Measurements from ENCODE around the gene ACTR1B.

Gene ACTR1B

DNA sequence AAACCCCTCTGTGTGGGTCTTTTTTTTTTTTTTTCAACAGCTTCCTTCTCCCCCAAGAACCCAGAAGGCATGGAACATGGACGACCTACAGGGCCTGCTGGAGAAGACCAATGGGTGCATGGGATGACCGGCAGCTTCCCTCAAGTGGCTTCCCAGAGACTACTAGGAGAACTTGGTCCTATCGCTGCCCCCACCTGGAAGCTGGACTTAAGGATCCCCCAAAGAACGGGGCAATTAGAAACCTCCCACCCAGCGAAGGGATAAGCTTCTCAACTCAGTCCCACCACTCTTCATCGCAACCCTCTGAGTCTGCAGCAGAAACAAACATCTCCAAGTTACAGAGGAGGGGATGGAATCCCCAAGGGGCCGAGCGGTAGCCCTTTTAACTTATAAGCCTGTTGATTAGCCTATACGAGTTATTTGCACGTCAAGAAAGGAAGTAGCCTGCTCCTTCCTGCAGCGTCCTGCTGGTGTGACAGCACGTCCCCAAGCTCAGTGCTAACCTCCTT is 1.4 kb downstream of the ACTR1B start:
- Histone ChIP-seq H2AFZ (ENCODE audit: low read length) (0 out of 2 replicates have a peak overlapping the region, but pooled peaks have one; percentile 26), H3F3A (ENCODE audit: low read depth) (no peaks in the 10 kb centered on the region)
- TF ChIP-seq EZH2phosphoT487 (IDR thresholded peaks at IDR 0.05; ENCODE audit: borderline replicate concordance): no peak
- TF ChIP-seq, protein P1, sequence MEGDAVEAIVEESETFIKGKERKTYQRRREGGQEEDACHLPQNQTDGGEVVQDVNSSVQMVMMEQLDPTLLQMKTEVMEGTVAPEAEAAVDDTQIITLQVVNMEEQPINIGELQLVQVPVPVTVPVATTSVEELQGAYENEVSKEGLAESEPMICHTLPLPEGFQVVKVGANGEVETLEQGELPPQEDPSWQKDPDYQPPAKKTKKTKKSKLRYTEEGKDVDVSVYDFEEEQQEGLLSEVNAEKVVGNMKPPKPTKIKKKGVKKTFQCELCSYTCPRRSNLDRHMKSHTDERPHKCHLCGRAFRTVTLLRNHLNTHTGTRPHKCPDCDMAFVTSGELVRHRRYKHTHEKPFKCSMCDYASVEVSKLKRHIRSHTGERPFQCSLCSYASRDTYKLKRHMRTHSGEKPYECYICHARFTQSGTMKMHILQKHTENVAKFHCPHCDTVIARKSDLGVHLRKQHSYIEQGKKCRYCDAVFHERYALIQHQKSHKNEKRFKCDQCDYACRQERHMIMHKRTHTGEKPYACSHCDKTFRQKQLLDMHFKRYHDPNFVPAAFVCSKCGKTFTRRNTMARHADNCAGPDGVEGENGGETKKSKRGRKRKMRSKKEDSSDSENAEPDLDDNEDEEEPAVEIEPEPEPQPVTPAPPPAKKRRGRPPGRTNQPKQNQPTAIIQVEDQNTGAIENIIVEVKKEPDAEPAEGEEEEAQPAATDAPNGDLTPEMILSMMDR (conservative IDR thresholded peaks at IDR 0.05; ENCODE audit: low read length): no peak

DNA sequence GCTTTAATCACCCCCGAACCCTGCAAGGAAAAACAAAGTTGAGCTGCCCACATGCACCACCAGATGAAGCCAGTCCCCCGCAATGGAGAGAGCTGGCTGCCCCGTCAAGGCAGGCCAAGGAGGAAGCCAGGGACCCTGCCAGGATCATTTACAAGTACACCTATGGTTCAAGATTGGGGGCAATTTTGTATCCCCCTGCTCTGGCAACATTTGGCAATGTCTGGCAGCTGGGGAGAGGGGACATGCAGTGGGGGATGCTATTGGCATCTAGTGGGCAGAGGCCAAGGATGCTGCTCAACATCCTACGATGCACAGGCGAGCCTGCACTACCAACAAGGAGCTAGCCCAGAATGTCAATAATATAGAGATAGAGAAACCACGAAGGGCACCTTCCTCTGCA is 1.9 kb downstream of the ACTR1B start:
- no peak for TF ChIP-seq EZH2phosphoT487 (IDR thresholded peaks at IDR 0.05; ENCODE audit: borderline replicate concordance)
- TF ChIP-seq, protein P1 (conservative IDR thresholded peaks at IDR 0.05; ENCODE audit: low read length): no peak
- peak overlapping the region; percentile 91 for H3K4me2 ChIP-seq (ENCODE audit: low read depth, low read length, poor library complexity, severe bottlenecking)
- H4K20me1 ChIP-seq (ENCODE audit: insufficient read depth, low read length, poor library complexity, severe bottlenecking): peaks cover 18% of the 10 kb centered on the region
- H2AFZ ChIP-seq (ENCODE audit: low read length): no peak overlapping the region
- peak overlapping the region; percentile 89 for H3K4me3 ChIP-seq (ENCODE audit: low read length, poor library complexity, severe bottlenecking)
- H3K9me2 ChIP-seq (replicated peaks; ENCODE audit: low read depth, low read length): no peaks in the 10 kb centered on the region
- no peaks in the 10 kb centered on the region for H3K27me3 ChIP-seq (ENCODE audit: insufficient read depth, low read length, poor library complexity, severe bottlenecking)
- peak overlapping the region; percentile 84 for H3K9ac ChIP-seq (ENCODE audit: low read depth, low read length, poor library complexity, severe bottlenecking)
- H3K9me3 ChIP-seq (ENCODE audit: insufficient read depth, low read depth, low read length): no peaks in the 10 kb centered on the region
- peaks cover 46% of the 10 kb centered on the region for H3K79me2 ChIP-seq (ENCODE audit: insufficient read depth, low read length)
- H3K36me3 ChIP-seq (ENCODE audit: insufficient read depth, low read length): peaks cover 14% of the 10 kb centered on the region; the same call in 1 of the 2 replicates
- peaks cover 31% of the 10 kb centered on the region for H3K4me1 ChIP-seq (ENCODE audit: insufficient read depth, low read length, poor library complexity, severe bottlenecking)
- no peaks in the 10 kb centered on the region for H3F3A ChIP-seq (ENCODE audit: low read depth)

More for the DNA sequence above, 1.4 kb downstream of the ACTR1B start:
- Histone ChIP-seq H3K4me3 (ENCODE audit: low read length, poor library complexity, severe bottlenecking) (peak overlapping the region; percentile 89), H3K9me3 (ENCODE audit: insufficient read depth, low read depth, low read length) (no peaks in the 10 kb centered on the region), H4K20me1 (ENCODE audit: insufficient read depth, low read length, poor library complexity, severe bottlenecking) (peaks cover 18% of the 10 kb centered on the region), H3K4me2 (ENCODE audit: low read depth, low read length, poor library complexity, severe bottlenecking) (peak overlapping the region; percentile 91), H3K27me3 (ENCODE audit: insufficient read depth, low read length, poor library complexity, severe bottlenecking) (no peaks in the 10 kb centered on the region), H3K9ac (ENCODE audit: low read depth, low read length, poor library complexity, severe bottlenecking) (peak overlapping the region; percentile 84), H3K4me1 (ENCODE audit: insufficient read depth, low read length, poor library complexity, severe bottlenecking) (peaks cover 31% of the 10 kb centered on the region), H3K36me3 (ENCODE audit: insufficient read depth, low read length) (peaks cover 11% of the 10 kb centered on the region; the same call in 1 of the 2 replicates), H3K9me2 (replicated peaks; ENCODE audit: low read depth, low read length) (no peaks in the 10 kb centered on the region), H3K79me2 (ENCODE audit: insufficient read depth, low read length) (peaks cover 46% of the 10 kb centered on the region)

DNA sequence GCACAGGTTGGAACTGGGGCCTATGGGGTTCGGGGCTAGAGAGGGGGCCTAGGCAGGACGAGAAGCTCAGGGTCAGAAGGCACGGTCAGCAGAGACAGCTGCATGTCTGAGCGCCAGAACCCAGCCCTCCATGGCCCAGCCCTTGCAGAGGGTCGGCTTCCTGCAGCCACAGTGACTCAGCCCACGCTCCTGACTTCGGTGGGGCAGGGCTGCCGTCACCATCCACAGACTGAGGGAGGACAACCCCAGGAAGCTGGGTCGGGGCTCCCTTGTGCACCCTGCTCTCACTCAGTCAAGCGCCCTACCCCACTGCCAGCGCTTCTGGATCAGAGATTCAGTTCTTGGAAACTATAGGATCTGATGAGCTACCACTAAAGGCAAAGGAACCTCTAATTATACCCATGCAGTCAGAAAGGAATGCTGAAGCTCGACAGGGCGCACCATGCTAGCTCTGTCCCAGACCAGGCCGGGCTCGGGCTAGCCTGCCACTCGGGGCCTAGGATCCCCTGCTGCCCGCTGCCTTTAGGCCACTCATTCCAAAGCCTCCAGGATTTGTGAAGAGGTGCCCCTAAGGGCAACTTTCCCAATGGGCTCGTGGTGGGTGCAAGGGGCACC is 3.0 kb downstream of the ACTR1B start:
- H3K4me3 ChIP-seq (ENCODE audit: low read length, poor library complexity, severe bottlenecking): peak overlapping the region; percentile 89
- H3K36me3 ChIP-seq (ENCODE audit: insufficient read depth, low read length): peaks cover 18% of the 10 kb centered on the region; the same call in 1 of the 2 replicates
- peaks cover 46% of the 10 kb centered on the region for H3K79me2 ChIP-seq (ENCODE audit: insufficient read depth, low read length)
- H3K27me3 ChIP-seq (ENCODE audit: insufficient read depth, low read length, poor library complexity, severe bottlenecking): no peaks in the 10 kb centered on the region
- peak overlapping the region; percentile 25 for H3K9ac ChIP-seq (ENCODE audit: low read depth, low read length, poor library complexity, severe bottlenecking)
- H3K9me2 ChIP-seq (replicated peaks; ENCODE audit: low read depth, low read length): no peaks in the 10 kb centered on the region
- H3K4me1 ChIP-seq (ENCODE audit: insufficient read depth, low read length, poor library complexity, severe bottlenecking): peaks cover 31% of the 10 kb centered on the region
- peak overlapping the region; percentile 91 for H3K4me2 ChIP-seq (ENCODE audit: low read depth, low read length, poor library complexity, severe bottlenecking)
- H3K9me3 ChIP-seq (ENCODE audit: insufficient read depth, low read depth, low read length): no peaks in the 10 kb centered on the region
- no peak for TF ChIP-seq EZH2phosphoT487 (IDR thresholded peaks at IDR 0.05; ENCODE audit: borderline replicate concordance)
- TF ChIP-seq, protein P1 (conservative IDR thresholded peaks at IDR 0.05; ENCODE audit: low read length): no peak
- no peak overlapping the region for H2AFZ ChIP-seq (ENCODE audit: low read length)
- H3F3A ChIP-seq (ENCODE audit: low read depth): no peaks in the 10 kb centered on the region
- peaks cover 18% of the 10 kb centered on the region for H4K20me1 ChIP-seq (ENCODE audit: insufficient read depth, low read length, poor library complexity, severe bottlenecking)

Measured in Loucy (cell line).